8988T (cell line): ENCODE results near the gene USP6NL.

Experiments
- DNase-seq: peaks from one replicate; pipeline ENCODE4 v3.0.0; 2011

The USP6NL gene

GRCh38 chr10:11615396-11615795 lies 3.9 kb upstream of the USP6NL start:
- DNase-seq, result no peak

DNA sequence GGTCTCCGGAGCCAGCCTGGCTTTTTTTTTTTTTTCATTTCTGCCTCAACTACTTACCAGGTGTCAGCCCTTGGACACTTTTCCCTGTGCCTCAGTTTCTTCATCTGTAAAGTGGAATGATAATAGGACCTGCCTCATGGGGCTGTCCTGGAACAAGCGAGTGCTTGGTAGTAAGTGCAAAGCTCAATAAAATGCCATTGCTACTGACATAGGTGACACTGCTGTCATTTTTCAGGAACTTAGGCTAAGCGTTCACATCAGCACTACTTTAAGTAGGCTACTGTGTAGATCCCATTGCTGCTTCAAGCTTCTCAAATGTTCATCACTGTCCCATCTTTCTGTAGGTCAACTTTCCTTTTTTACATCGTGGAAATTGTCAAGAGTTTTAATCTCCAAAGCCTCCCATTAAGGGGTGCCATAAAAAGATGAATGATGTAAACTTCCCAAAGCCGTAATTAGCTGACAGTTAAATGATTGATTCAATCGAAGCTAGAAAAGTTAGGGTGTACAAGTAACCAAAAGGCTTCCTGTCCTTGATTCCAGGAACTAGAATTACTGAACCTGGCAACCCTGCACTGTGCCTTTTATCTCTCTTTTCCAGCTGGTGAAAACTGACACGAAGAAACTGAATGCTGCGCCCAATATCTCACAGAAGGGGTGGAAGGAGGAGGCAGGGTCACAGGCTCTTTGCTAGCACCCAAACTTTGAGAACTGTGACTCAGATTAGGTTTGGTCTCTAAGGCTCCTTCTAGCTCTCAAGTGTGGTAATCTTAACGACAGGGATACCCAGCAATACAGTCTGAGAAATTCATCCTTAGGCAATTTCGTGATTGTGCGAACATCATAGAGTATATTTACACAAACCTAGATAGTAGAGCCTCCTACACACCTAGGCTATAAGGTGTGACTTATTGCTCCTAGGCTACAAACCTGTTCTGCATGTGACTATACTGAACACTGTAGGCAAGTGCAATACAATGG lies 861 bp upstream of the USP6NL start:
- DNase-seq, result no peak

- no peak for DNase-seq
These were observed 613 bp downstream of the USP6NL start for GRCh38 chr10:11610826-11611247.

DNA sequence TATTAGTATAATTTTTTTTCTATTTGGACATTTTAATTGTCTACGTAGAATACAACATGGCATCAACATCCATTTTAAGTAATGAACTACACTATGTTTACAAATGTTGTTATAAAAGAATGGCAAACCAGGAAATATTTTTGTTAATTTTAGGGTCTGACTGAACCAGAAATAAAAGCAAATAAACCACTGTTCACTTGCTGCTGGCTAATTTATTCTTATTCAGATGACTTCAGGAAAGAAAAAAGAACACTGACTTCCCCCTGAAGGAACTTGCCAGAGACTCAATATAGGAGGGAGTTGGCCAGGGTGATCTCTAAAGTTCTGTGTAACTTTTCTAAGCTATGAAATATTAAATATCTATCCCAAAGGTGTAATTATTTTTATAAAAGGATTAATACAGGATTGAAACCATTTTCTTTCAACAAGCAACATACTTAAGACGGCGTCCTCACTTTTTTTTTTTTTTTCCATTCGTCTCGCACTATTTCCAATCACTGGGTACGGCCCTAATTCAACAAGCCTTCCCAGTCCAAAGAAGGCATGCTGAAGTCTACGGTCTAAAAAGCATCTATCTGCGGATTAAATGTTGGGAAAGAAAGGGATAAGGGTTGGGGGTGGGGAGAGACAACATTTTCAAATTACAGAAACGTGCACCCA lies 1.2 kb downstream of the USP6NL start:
- no peak for DNase-seq

GRCh38 chr10:11609492-11610093 lies 1.9 kb downstream of the USP6NL start:
- no peak for DNase-seq

- no peak for DNase-seq
These were observed 2.4 kb downstream of the USP6NL start for GRCh38 chr10:11609052-11609451.

- DNase-seq, result no peak
These were observed 3.1 kb downstream of the USP6NL start for GRCh38 chr10:11608159-11609013.

- DNase-seq, result no peak
These were observed 5.5 kb downstream of the USP6NL start for GRCh38 chr10:11605807-11606408.

DNA sequence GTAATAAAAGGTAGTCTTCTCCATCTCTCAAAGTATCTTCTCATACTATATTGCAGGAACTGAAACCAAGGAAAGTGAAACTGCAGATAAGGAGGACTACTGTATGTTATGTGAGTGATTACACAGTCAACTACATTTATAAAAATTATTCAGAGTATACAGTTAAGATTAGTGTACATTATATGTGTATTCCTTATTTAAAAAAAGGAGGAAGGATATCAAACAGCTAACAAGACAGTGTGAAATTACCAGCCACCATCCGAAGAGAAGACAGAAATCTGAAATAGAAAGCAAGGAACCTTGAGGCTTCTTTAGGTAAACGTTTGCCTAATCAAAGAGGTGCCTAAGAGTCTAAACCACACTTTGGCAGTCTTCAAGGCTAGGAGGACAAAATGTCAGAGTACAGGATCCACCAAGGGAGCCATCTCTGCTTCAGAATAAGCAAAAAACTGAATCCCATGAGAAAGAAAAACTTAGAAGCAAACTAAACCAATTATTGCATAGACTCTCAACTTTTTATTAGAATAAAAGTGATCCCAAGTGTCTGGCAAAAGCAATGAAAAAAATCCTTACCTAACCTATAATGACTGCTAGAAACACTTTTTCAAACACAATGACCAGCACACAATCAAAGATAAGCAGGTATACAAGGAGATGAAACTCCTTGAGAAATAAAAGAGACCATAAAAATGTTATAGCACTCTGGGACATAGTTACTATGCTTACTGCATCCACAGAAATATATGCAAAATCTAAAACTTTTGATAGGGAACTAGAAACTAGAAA lies 6.4 kb downstream of the USP6NL start:
- no peak for DNase-seq

DNA sequence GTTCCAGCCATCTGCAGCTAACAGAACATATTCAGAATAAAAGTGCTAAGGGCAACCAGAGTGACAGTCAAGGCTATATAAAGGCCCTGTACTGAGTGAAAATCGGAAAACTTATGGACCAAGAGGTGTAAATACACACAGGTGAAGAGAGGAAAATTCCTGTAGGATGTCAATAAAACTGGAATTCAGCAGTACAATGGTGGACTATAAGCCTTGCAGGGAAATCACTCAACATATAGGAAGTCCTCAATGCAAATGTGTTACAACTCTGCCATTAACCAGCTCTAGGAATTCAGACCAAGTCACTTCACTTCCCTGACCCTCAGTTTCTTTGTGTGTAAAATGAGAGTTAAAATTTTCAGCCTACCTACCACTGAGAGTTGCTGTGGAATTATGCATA lies 7.7 kb downstream of the USP6NL start:
- no peak for DNase-seq

DNA sequence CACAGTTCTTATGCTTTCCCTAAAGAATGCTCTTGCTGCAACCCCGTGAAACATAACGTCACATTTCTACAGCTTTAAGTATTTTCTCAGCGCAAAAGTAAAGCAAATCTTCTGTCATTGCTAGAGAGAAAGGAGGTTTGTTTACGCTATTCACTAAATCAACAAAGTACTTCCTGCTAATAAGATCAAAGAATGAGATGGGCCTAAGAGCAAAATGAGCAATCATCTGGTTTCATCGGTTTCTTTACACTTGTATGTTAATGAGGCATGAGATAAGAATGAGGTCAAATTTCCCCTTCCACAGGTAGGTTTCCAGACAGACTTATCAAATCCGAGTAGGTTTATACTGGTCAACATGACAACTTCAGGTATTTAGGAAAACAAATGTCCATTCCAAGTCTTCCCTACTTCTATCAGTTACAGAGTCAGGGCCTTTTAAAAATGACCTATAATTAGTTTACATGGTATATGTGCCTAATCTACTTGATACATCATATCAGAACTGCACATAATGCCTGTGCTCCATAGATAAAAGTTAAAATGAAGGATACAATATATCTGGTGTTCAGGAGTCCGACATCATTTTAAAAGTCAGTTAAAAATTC lies 8.4 kb downstream of the USP6NL start:
- no peak for DNase-seq

DNA sequence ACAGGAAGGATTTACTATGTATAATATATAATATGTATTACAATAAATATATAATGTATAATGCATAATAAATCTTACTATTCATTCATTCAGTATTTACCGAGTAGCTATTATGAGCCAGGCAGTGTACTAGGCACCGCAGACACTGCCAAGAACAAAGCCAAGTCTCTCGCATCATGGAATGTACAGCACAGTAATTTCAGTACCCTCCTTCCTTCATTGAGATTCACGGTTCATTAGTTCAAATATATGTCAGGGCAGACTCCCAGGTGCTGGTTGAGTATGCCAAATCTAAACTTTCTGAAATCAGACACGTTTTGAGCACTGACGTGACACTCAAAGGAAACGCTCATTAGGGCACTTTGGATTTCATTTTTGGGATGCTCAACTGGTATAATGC lies 9.1 kb downstream of the USP6NL start:
- no peak for DNase-seq

- no peak for DNase-seq
These were observed 9.8 kb downstream of the USP6NL start for GRCh38 chr10:11601670-11602069.

DNA sequence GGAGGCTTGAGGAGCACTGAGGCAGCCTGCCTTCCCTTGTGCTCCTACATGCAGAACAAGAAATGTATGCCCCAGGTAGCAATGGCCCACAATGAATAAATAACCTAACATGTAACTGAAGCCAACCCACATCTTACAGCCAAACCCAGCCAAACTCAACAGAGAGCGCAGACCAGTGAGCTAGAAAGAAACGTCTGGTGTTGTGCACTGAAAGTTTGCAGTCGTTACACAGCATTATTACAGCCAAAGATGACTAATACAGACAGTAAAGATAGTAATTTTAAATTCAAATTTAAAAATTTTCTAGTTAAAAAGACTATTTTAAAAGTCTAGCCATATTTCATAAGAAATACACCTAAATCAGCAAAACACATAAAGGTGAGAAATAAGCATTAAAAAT lies 11.2 kb downstream of the USP6NL start:
- DNase-seq, result no peak

DNA sequence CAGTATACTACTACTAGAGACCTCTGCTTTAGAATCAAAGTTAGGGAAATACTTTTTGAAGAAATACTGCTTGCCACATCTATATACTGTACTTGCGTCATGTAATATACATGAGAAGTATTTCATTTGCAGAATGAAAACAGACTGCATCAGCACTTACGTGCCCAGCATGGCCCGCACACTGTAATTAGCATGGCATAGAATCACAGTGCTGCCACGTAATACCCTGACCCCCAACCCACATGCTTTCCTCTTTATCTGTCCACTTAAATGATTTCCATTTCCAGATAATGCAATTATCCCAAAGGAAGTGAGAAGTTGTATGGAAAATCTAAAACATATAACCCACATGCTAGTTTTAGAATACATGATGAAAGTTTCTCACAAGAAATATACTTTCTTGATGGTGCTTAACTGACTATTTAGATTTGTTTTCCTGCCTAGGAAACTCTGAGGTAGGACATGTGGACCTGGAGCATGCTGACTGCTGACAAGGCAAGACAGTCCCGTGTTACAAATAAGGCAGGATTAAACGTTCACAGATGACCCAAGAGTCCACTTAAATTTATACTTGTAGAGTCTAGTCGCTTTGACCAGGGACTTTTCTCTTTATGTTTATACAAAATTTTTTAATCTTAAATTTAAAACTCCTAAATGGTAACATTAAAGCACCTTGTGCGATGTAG lies 12.6 kb downstream of the USP6NL start:
- no peak for DNase-seq

DNA sequence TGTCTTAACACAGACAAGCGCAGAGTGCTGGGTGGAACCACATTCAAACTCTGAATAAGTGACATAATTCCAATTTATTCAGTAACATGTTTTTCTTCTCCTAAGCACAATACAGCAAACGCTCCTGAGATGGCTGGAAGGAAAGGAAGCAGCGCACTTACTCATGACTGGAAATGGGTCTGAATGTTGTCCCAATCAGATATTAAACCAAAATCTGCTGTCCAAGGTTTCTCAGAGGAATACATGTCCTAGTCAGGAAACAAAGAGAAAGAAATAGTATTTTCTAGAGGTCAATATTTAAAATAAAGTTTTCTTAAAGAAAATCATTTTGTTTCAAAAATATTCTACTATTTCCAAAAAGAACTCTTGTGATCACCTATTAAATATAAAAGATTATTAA lies 14.0 kb downstream of the USP6NL start:
- no peak for DNase-seq

DNA sequence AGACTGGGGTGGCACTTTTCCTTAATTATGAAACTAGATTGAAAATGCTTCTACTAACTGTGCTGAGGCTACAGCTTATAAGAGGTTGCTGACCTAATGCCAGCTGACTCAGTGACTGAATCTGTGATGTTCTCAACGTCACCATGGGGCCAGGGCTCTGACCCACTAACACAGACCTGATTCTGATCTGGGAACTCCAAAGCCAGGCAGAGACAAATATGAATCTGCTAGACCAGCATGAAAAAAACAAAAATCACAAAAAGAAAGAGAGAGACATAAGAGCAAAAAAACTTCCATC lies 16.1 kb downstream of the USP6NL start:
- no peak for DNase-seq

- no peak for DNase-seq
These were observed 16.7 kb downstream of the USP6NL start for GRCh38 chr10:11594589-11595394.

GRCh38 chr10:11593612-11594011 lies 17.8 kb downstream of the USP6NL start:
- DNase-seq, result no peak

GRCh38 chr10:11589738-11590137 lies 21.7 kb downstream of the USP6NL start:
- DNase-seq, result no peak
